ENCODE results near the gene CABYR. TPM values are rescaled to one million over a fixed set of nuclear protein-coding genes. Genes with fewer than 3 reads are reported as not detected.

Gene CABYR
- total and polyA plus RNA-seq, 12 donors, result 0.19 to 0.68 (median 0.47) TPM; not detected in 6

DNA sequence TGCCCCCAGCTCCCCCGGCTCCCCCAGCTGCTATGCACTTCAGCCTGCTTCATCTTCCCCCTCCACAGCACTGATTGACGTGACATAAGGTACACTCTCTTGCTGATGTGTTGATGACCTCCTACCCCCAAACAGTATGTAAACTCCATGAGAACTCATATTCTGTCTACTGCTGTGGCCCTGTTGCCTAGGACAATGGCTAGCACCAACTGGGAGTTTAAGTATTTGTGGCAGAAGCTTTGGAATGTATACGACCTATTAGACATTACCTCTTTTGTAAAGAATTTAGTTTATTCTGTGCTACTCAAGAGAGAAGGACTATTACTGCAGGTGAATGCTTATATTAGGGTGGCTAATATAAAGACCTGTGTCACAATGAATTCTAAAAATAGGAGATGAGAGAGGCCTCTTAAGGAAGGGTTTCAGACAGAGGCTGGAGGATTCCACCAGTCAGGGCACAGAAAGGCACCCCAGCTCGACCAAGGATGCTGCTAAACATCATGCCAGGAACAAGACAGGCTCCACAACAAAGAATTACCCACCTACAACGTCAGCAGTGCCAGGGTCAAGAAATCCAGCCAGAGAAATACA, 60.6 kb downstream of the CABYR start:
- Histone ChIP-seq H3K36me3 (peaks cover 0 to 16% (median 0%) of the 10 kb centered on the region in 9 donors), H3K27me3 (no peaks in the 10 kb centered on the region), H3K4me1 (peaks cover 0 to 27% (median 20%) of the 10 kb centered on the region in 9 donors), H3K27ac (peak overlapping the region in 1 of 10 donors; percentile 33), H3K4me3 (no peak overlapping the region), H3K9me3 (no peaks in the 10 kb centered on the region)
- ATAC-seq (peak in 6 of 8 donors; percentile 36 to 71 (median 68)), DNase-seq (no peak)
- WGBS, 2 donors, result 72 to 79% methylated on average over 5 of the region's 5 CpGs
- intact Hi-C loops (cut with DNase I), result no loop called here
- TF ChIP-seq, protein P1, sequence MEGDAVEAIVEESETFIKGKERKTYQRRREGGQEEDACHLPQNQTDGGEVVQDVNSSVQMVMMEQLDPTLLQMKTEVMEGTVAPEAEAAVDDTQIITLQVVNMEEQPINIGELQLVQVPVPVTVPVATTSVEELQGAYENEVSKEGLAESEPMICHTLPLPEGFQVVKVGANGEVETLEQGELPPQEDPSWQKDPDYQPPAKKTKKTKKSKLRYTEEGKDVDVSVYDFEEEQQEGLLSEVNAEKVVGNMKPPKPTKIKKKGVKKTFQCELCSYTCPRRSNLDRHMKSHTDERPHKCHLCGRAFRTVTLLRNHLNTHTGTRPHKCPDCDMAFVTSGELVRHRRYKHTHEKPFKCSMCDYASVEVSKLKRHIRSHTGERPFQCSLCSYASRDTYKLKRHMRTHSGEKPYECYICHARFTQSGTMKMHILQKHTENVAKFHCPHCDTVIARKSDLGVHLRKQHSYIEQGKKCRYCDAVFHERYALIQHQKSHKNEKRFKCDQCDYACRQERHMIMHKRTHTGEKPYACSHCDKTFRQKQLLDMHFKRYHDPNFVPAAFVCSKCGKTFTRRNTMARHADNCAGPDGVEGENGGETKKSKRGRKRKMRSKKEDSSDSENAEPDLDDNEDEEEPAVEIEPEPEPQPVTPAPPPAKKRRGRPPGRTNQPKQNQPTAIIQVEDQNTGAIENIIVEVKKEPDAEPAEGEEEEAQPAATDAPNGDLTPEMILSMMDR (IDR thresholded peaks at IDR 0.05), result no peak

DNA sequence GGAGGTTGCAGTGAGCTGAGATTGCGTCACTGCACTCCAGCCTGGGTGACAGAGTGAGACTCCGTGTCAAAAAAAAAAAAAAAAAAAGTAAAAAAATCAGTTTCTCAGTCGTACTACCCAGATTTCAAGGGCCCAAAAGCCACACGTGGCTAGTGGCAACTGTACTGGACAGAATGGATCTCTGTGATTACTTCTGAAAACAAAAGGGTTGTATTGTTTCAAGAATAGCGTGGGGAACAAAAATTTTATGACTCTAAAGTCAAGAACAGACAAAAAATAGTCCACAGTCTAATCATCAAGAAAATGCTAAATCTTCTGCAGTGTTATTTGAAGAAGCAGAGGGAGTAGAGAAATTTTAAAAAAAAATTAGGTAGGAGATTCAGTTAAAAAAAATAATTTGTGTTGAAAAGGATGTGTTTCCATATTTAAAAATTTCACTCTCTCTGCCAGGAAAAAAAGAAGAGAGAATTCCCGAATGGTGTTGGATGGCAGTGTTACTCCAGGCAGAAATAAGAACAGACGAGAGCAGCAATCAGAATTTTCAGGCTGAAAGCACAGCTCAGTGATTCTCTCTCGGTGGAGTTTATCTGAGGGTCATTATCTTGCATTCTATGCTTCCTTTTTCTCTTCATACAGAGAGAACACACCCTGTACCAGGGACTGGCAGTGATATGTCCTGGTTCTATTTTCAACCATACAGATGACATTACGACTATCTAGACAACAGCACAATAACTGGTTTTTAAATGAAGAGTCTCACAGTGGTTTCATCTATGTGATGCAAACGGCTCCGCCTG, 61.8 kb downstream of the CABYR start:
- Histone ChIP-seq H3K9me3 (no peaks in the 10 kb centered on the region), H3K27me3 (no peaks in the 10 kb centered on the region), H3K36me3 (peaks cover 0 to 4% (median 0%) of the 10 kb centered on the region in 9 donors), H3K4me1 (peaks cover 0 to 27% (median 20%) of the 10 kb centered on the region in 9 donors), H3K4me3 (no peak overlapping the region), H3K27ac (peak overlapping the region in 7 of 10 donors; percentile 4 to 57 (median 25))
- intact Hi-C loops (cut with DNase I), result loop anchor here in 1 of 10 donors (5.0 kb wide), 1 partner anchor 72 kb away; no protein-coding TSS in a partner anchor
- ATAC-seq, result peak in 6 of 8 donors; percentile 29 to 86 (median 49)
- DNase-seq, result no peak
- 65% methylated on average over 11 of the region's 11 CpGs for WGBS, 2 donors
- TF ChIP-seq, protein P1 (IDR thresholded peaks at IDR 0.05), result no peak

DNA sequence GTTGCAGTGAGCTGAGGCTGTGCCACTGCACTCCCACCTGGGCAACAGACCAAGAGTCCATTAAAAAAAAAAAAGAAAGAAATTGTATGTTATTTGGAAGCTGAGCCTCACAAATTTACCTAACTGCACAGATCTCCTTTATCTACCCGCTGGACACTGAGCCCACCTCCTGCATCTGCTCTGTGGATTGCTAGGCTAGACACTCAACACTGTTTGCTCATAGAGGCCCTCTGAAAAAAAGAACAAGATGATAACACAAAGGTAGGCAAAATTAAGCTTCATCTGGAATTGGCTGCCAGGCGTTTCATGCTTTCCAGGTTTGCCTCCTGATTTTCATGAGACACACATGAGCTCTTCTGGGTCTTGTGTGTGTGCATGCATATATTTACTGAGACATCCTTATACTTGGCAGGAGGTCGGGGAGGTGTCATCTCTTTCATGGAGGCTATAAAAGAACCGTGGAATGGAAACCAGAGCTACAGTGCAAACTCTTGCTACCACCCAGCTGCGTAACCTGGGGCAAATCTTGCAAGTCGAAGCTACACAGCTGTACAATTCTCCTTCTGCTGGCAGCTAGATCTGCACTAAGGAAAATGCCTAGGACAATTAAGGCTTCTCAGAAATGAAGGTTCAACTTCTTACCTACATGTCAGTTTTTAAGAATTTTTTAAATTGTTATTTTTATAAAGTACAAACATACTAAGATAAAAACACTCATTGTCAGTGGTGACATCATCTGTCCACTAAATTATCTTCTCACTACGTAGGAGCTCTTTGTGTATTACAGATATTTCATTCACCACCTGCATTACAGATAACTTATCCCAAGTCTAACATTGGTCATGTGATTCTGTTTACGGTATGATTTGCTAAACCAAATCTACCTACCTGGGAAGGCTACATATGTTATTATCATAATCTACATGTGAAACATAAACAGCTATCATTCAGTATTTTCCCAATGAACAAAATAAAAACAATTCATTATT, 63.1 kb downstream of the CABYR start:
- no peaks in the 10 kb centered on the region for H3K9me3 ChIP-seq

More for the DNA sequence above, 63.1 kb downstream of the CABYR start:
- intact Hi-C loops (cut with DNase I), result loop anchor here in 1 of 10 donors (5.0 kb wide), 1 partner anchor 70 kb away; no protein-coding TSS in a partner anchor
- Histone ChIP-seq H3K36me3 (no peaks in the 10 kb centered on the region), H3K27ac (peak overlapping the region in 1 of 10 donors; percentile 56), H3K4me3 (no peak overlapping the region), H3K4me1 (peaks cover 0 to 27% (median 20%) of the 10 kb centered on the region in 9 donors), H3K27me3 (no peaks in the 10 kb centered on the region)
- ATAC-seq (peak in 1 of 8 donors; percentile 16), DNase-seq (no peak)
- 80 to 82% methylated on average over 8 of the region's 8 CpGs for WGBS, 2 donors
- TF ChIP-seq, protein P1 (IDR thresholded peaks at IDR 0.05), result no peak

Data from heart right ventricle (tissue), 16 donors.